ENCODE data around the gene RBM18. TPM values are rescaled to one million over a fixed set of nuclear protein-coding genes. Genes with fewer than 3 reads are reported as not detected.

RBM18 gene
- total RNA-seq, 6 experiments from 2014 or later = 25.6 to 30.5 (median 27.6) TPM

DNA sequence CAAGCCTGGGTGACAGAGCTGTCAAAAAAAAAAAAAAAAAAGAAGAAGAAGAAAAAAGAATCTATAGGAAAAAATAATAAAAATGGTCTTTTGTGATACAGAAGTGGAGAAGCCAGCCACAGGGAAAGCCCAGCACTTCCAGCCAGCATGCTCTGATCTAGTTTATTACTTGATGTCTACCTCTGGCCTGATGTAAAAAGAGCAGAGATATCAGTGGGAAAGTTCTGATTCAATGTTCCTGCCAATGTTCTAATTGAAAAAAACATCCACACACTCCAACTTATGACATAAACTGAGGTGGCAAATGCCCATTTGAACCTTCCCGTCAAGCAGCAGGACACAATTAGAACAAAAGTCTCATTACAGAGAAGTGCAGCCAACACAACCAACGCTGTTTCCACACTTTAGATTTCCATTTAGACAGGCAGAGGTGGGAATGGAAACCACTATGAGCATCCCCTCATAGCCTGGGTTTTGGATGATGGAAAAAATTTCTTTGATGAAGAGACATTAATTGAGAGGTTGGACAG lies 5.7 kb downstream of the RBM18 start:
- H3K27me3 Mint-ChIP-seq (ENCODE audit: insufficient read depth) = no peaks in the 10 kb centered on the region
- H3K4me1 Mint-ChIP-seq (ENCODE audit: low read depth) = peaks cover 33% of the 10 kb centered on the region
- H3K27ac Mint-ChIP-seq = no peak overlapping the region
- peaks cover 12% of the 10 kb centered on the region; the same call in 1 of the 2 replicates for H3K36me3 Mint-ChIP-seq (ENCODE audit: low read depth)
- H3K9me3 Mint-ChIP-seq = no peaks in the 10 kb centered on the region
- no peak overlapping the region for H3K4me3 Mint-ChIP-seq
- TF ChIP-seq, protein P1, sequence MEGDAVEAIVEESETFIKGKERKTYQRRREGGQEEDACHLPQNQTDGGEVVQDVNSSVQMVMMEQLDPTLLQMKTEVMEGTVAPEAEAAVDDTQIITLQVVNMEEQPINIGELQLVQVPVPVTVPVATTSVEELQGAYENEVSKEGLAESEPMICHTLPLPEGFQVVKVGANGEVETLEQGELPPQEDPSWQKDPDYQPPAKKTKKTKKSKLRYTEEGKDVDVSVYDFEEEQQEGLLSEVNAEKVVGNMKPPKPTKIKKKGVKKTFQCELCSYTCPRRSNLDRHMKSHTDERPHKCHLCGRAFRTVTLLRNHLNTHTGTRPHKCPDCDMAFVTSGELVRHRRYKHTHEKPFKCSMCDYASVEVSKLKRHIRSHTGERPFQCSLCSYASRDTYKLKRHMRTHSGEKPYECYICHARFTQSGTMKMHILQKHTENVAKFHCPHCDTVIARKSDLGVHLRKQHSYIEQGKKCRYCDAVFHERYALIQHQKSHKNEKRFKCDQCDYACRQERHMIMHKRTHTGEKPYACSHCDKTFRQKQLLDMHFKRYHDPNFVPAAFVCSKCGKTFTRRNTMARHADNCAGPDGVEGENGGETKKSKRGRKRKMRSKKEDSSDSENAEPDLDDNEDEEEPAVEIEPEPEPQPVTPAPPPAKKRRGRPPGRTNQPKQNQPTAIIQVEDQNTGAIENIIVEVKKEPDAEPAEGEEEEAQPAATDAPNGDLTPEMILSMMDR (IDR thresholded peaks at IDR 0.05) = no peak
- DNase-seq = no peak

DNA sequence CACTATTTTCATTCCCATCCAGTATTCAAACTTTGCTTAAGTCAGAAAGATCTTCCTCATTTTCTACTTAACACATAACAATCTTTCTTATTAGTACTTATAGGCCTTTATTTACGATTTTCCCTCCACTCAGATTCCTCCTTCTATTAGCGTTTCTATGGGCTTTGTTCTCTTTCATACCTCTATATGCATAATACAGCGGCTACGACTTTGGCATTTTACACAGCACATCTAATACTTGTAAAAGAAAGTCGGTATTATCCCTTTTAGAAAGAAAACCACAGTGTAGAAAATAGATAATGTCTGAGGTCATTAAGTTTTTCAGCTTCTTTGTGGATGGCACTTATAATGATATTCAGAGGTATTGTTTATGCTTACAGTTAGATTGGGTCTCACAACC lies 8.4 kb downstream of the RBM18 start:
- H3K4me3 Mint-ChIP-seq = no peak overlapping the region
- H3K4me1 Mint-ChIP-seq (ENCODE audit: low read depth) = peaks cover 5% of the 10 kb centered on the region; the same call in 1 of the 2 replicates
- no peaks in the 10 kb centered on the region for H3K9me3 Mint-ChIP-seq
- H3K27ac Mint-ChIP-seq = no peak overlapping the region
- no peak for DNase-seq
- TF ChIP-seq, protein P1 (IDR thresholded peaks at IDR 0.05) = no peak
- peaks cover 30% of the 10 kb centered on the region for H3K36me3 Mint-ChIP-seq (ENCODE audit: low read depth)
- H3K27me3 Mint-ChIP-seq (ENCODE audit: insufficient read depth) = no peaks in the 10 kb centered on the region

DNA sequence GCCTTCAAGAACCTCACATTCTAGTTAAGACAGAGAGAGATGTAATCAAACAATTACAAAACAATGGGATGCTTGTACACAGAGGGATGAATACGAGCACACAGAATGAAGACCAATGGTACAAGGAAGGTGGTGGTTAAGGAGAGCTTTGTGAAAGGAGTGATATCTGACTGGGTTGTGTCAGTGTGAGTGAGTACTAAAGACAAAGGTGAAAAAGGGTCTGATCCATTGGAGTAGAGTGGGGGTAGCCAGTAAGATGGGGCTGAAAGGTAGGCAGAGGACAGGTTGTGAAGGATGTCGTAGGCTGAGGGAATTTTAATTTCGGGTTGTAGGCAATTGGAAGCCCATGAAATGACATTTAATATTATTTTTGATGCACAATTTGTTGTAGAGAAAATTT lies 9.9 kb downstream of the RBM18 start:
- TF ChIP-seq, protein P1 (IDR thresholded peaks at IDR 0.05) = no peak
- Mint-ChIP-seq H3K4me3 (no peak overlapping the region), H3K27ac (no peak overlapping the region), H3K4me1 (ENCODE audit: low read depth) (peaks cover 5% of the 10 kb centered on the region; the same call in 1 of the 2 replicates), H3K9me3 (no peaks in the 10 kb centered on the region), H3K36me3 (ENCODE audit: low read depth) (peaks cover 34% of the 10 kb centered on the region), H3K27me3 (ENCODE audit: insufficient read depth) (no peaks in the 10 kb centered on the region)
- DNase-seq = no peak

DNA sequence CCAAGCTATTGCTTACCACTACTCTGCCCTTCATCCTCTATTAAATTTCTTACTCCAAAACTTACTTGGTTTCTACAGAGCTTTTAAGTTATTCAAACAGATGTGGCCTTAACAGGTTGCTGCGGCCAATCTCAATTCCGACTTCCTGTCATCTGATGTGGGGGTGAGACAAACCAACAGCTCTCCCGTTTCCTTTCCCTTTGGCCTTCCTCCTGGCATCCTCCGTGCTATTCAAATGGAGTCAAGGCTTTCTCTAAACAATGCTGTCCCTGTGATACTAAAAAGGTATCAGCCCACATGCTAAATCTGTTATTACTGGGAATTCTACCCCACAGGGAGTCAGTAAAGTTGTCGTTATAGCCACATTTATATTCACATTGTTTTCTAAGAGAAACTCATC lies 11.8 kb downstream of the RBM18 start:
- TF ChIP-seq, protein P1 (IDR thresholded peaks at IDR 0.05) = no peak
- H3K9me3 Mint-ChIP-seq = no peaks in the 10 kb centered on the region
- no peak overlapping the region for H3K4me3 Mint-ChIP-seq
- H3K36me3 Mint-ChIP-seq (ENCODE audit: low read depth) = peaks cover 28% of the 10 kb centered on the region
- H3K4me1 Mint-ChIP-seq (ENCODE audit: low read depth) = peaks cover 5% of the 10 kb centered on the region; the same call in 1 of the 2 replicates
- no peak for DNase-seq
- no peaks in the 10 kb centered on the region for H3K27me3 Mint-ChIP-seq (ENCODE audit: insufficient read depth)
- no peak overlapping the region for H3K27ac Mint-ChIP-seq

DNA sequence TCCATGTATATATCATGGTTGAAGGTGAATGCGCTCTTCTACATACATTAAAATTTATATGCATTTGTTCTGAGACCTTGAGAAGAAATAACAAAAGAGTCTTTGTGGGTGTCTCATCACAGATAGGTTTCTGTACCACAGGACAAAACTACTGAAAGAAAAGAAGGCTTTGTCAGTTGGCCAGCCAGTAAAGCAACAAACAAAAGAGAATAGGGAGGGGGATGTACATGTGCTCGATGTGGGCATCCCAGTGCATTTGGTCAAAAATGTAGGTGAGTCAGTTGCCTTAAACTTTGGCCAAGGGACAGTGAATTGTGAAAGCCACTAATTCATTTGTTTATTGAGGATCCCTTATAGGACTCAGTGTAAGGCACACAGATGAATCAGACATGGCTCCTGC lies 13.3 kb downstream of the RBM18 start:
- TF ChIP-seq, protein P1 (IDR thresholded peaks at IDR 0.05) = no peak
- no peak for DNase-seq
- no peak overlapping the region for H3K27ac Mint-ChIP-seq
- H3K9me3 Mint-ChIP-seq = no peaks in the 10 kb centered on the region
- H3K4me1 Mint-ChIP-seq (ENCODE audit: low read depth) = peaks cover 5% of the 10 kb centered on the region; the same call in 1 of the 2 replicates
- peaks cover 40% of the 10 kb centered on the region for H3K36me3 Mint-ChIP-seq (ENCODE audit: low read depth)
- H3K27me3 Mint-ChIP-seq (ENCODE audit: insufficient read depth) = no peaks in the 10 kb centered on the region
- H3K4me3 Mint-ChIP-seq = no peak overlapping the region

All from HFFc6 (cell line).